HepG2 (cell line): Measurements from ENCODE around the gene SEMA3B. TPM values are rescaled to one million over a fixed set of nuclear protein-coding genes. Genes with fewer than 3 reads are reported as not detected.

Source experiments
- ATAC-seq: fragments of 200-7000 bp; cut with Tn5 transposase; 3 replicates; pipeline ENCODE4 v1.9.1; 2020; ENCODE audit warnings: mild to moderate bottlenecking, moderate library complexity
- BruUV-seq: library from RNA; stranded (reverse); fragments of 400-500 nt; replicated peaks from 2 replicates; lab custom pipeline; 2021; lab: Mats Ljungman, UMichigan
- CTCF ChIA-PET: fragments of 300-600 bp; formaldehyde crosslinking; extraction: SDS; loops from one replicate; lab custom pipeline; 2021; ENCODE audit warnings: low total read pairs, inconsistent platforms, low intra/inter-chr PET ratio; lab: Yijun Ruan, JAX
- POLR2A ChIA-PET: fragments of 350-600 bp; sonication (Branson Sonifier 250); formaldehyde crosslinking; loops from one replicate; lab custom pipeline; 2020; ENCODE audit warnings: antibody characterized with exemption, inconsistent platforms; lab: Yijun Ruan, JAX
- DNase-seq: peaks from one replicate; pipeline ENCODE4 v3.0.0-alpha.2; 2015; ENCODE audit warnings: low spot score
- FAIRE-seq: peaks from 3 replicates; lab custom pipeline; 2011; peaks lifted over from hg19 to GRCh38; lab: Jason Lieb, UNC
- H2AFZ ChIP-seq: one replicate; pipeline ENCODE4 v1.6.1; 2011; ENCODE audit warnings: low read length, inconsistent platforms
- H3K27ac ChIP-seq: fragments of 300-600 bp; 3 replicates; pipeline ENCODE4 v1.8.0; 2011; ENCODE audit warnings: mixed run types, mild to moderate bottlenecking, mixed read lengths, low read length, inconsistent platforms; ENCODE audit not compliant: insufficient read depth; ENCODE audit errors: extremely low read length
- H3K27me3 ChIP-seq, 2 experiments: fragments of 200-600 bp in 1 of 2; 2 replicates in 1 of 2; 3 replicates in 1 of 2; pipeline versions ENCODE4 v1.6.0 to v1.8.0; 2011; ENCODE audit warnings: low read length in 2 of 2, mild to moderate bottlenecking in 2 of 2, moderate library complexity in 2 of 2, inconsistent platforms in 1 of 2; ENCODE audit not compliant: insufficient read depth in 2 of 2, control insufficient read depth in 1 of 2
- H3K36me3 ChIP-seq, 2 experiments: fragments of 200-600 bp in 1 of 2; replicated peaks in 1 of 2; 2 replicates in 1 of 2; 3 replicates in 1 of 2; pipeline versions ENCODE4 v1.5.1 to v1.8.0; 2011; ENCODE audit warnings: low read length in 2 of 2, inconsistent platforms in 1 of 2; ENCODE audit not compliant: insufficient read depth in 2 of 2, control insufficient read depth in 1 of 2
- H3K4me1 ChIP-seq: 2 replicates; pipeline ENCODE4 v1.5.1; 2012; ENCODE audit warnings: low read length, inconsistent platforms; ENCODE audit not compliant: insufficient read depth
- H3K4me2 ChIP-seq: 2 replicates; pipeline ENCODE4 v1.6.0; 2011; ENCODE audit warnings: low read depth, low read length, inconsistent platforms
- H3K4me3 ChIP-seq, 3 experiments: fragments of 200-600 bp in 1 of 3; sonication (generic), shearing (Covaris generic) in 1 of 3; replicated peaks in 1 of 3; 2 replicates each; pipeline ENCODE4 v1.5.1; 2011 to 2016; ENCODE audit warnings: low read length in 3 of 3, inconsistent platforms in 2 of 3, low read depth in 2 of 3, mild to moderate bottlenecking in 2 of 3, control low read depth in 1 of 3, mixed read lengths in 1 of 3; ENCODE audit not compliant: insufficient read depth in 1 of 3
- H3K79me2 ChIP-seq: one replicate; pipeline ENCODE4 v1.6.1; 2011; ENCODE audit warnings: low read length, inconsistent platforms; ENCODE audit not compliant: insufficient read depth
- H3K9ac ChIP-seq: 2 replicates; pipeline ENCODE4 v1.6.0; 2011; ENCODE audit warnings: mild to moderate bottlenecking, low read depth, low read length, inconsistent platforms; ENCODE audit not compliant: insufficient read depth
- H3K9me3 ChIP-seq: 2 replicates; pipeline ENCODE4 v1.5.1; 2012; ENCODE audit warnings: mild to moderate bottlenecking, low read length
- H4K20me1 ChIP-seq: 2 replicates; pipeline ENCODE4 v1.6.0; 2011; ENCODE audit warnings: inconsistent platforms, mild to moderate bottlenecking, low read length, moderate library complexity; ENCODE audit not compliant: insufficient read depth
- ADNP ChIP-seq: sonication (generic); formaldehyde crosslinking; IDR thresholded peaks from 2 replicates; pipeline ENCODE4 v1.4.0; 2020; ENCODE audit warnings: missing genetic modification reagents
- ARNTL ChIP-seq: sonication (generic); formaldehyde crosslinking; IDR thresholded peaks from 2 replicates; pipeline ENCODE4 v1.4.0; 2020; ENCODE audit warnings: mild to moderate bottlenecking, missing genetic modification reagents
- CBX1 ChIP-seq: IDR thresholded peaks from one replicate; pipeline ENCODE4 v1.6.1; 2016; ENCODE audit warnings: antibody characterized with exemption, low read depth
- CCAR2 ChIP-seq: fragments of 200-400 bp; formaldehyde crosslinking; optimal IDR thresholded peaks from 2 replicates; pipeline ENCODE3; 2018; ENCODE audit warnings: low read depth, mild to moderate bottlenecking, low read length, moderate library complexity
- ELF4 ChIP-seq: sonication (generic); formaldehyde crosslinking; IDR thresholded peaks from 2 replicates; pipeline ENCODE4 v1.5.0; 2020; ENCODE audit warnings: missing genetic modification reagents, mild to moderate bottlenecking, moderate library complexity, borderline replicate concordance
- FOXM1 ChIP-seq: sonication (generic); formaldehyde crosslinking; IDR thresholded peaks from 2 replicates; pipeline ENCODE4 v1.5.0; 2020; ENCODE audit warnings: missing genetic modification reagents
- GATAD1 ChIP-seq: IDR thresholded peaks from 2 replicates; pipeline ENCODE4 v1.6.1; 2016; ENCODE audit warnings: missing genetic modification reagents, missing compliant biosample characterization
- GMEB1 ChIP-seq: sonication (generic); formaldehyde crosslinking; IDR thresholded peaks from 2 replicates; pipeline ENCODE4 v1.5.1; 2020; ENCODE audit warnings: missing genetic modification reagents, mild to moderate bottlenecking, borderline replicate concordance
- KLF6 ChIP-seq: IDR thresholded peaks from 2 replicates; pipeline ENCODE4 v1.8.0; 2016; ENCODE audit warnings: missing biosample characterization, missing genetic modification reagents
- MIER2 ChIP-seq: IDR thresholded peaks from 2 replicates; pipeline ENCODE4 v1.6.1; 2016; ENCODE audit warnings: missing biosample characterization, missing genetic modification reagents
- NAIF1 ChIP-seq: sonication (generic); formaldehyde crosslinking; IDR thresholded peaks from 2 replicates; pipeline ENCODE4 v1.5.0; 2020; ENCODE audit warnings: mild to moderate bottlenecking, missing genetic modification reagents, borderline replicate concordance
- RFX3 ChIP-seq: IDR thresholded peaks from 2 replicates; pipeline ENCODE4 v1.6.1; 2016; ENCODE audit warnings: missing biosample characterization, missing genetic modification reagents
- SPEN ChIP-seq: sonication (generic); formaldehyde crosslinking; IDR thresholded peaks from 2 replicates; pipeline ENCODE4 v1.5.1; 2020; ENCODE audit warnings: low read depth, mild to moderate bottlenecking, missing genetic modification reagents
- TBP ChIP-seq: sonication (generic); formaldehyde crosslinking; IDR thresholded peaks from 2 replicates; pipeline ENCODE4 v1.5.0; 2020; ENCODE audit warnings: missing genetic modification reagents
- TFDP1 ChIP-seq: IDR thresholded peaks from 2 replicates; pipeline ENCODE4 v1.6.1; 2016; ENCODE audit warnings: missing compliant biosample characterization, missing genetic modification reagents, borderline replicate concordance
- TSC22D2 ChIP-seq: sonication (generic); formaldehyde crosslinking; IDR thresholded peaks from 2 replicates; pipeline ENCODE4 v1.5.1; 2020; ENCODE audit warnings: missing genetic modification reagents, mild to moderate bottlenecking, borderline replicate concordance
- ZNF275 ChIP-seq: sonication (generic); formaldehyde crosslinking; IDR thresholded peaks from 2 replicates; pipeline ENCODE4 v1.8.0; 2022; ENCODE audit warnings: missing genetic modification reagents, mild to moderate bottlenecking, inconsistent platforms, borderline replicate concordance
- ZNF276 ChIP-seq: sonication (generic); formaldehyde crosslinking; IDR thresholded peaks from 2 replicates; pipeline ENCODE4 v1.4.0; 2020; ENCODE audit warnings: mild to moderate bottlenecking, low read depth, missing genetic modification reagents
- ZNF605 ChIP-seq: sonication (generic); formaldehyde crosslinking; IDR thresholded peaks from 2 replicates; pipeline ENCODE4 v1.8.0; 2022; ENCODE audit warnings: mild to moderate bottlenecking, missing genetic modification reagents
- WGBS: methylation state at CpG from one replicate; pipeline ENCODE4 v1.1.6; 2017; ENCODE audit warnings: low lambda C conversion rate; 5-methylcytosine and 5-hydroxymethylcytosine counted together
- in situ Hi-C: cut with HindIII; loops from 2 replicates; pipeline ENCODE4 v1.10.0; 2017; ENCODE audit warnings: low pct_unique_long_range_greater_than_20kb; ENCODE audit not compliant: extremely low pct_ligation_motif_present
- intact Hi-C: fragments of 100-400 bp; cut with micrococcal nuclease; formaldehyde crosslinking; loops from one replicate; pipeline ENCODE4 v1.10.0; 2022; ENCODE audit not compliant: unreplicated experiment
- polyA plus RNA-seq, 8 experiments: library from polyadenylated mRNA; depleted of rRNA in 3 of 8; stranded (reverse) in 7 of 8; unstranded in 1 of 8; fragments of >200 nt; fragmentation: Illumina TruSeq in 4 of 8; extraction: Trizol in 4 of 8; gene quantifications; 2 replicates each; pipeline versions ENCODE4 v1.2.1 to v1.2.3, GENCODE V29; 2011 to 2016; ENCODE audit warnings: low read depth in 4 of 8, missing spikeins in 1 of 8, mixed read lengths in 1 of 8; ENCODE audit not compliant: insufficient read depth in 1 of 8
- total RNA-seq, 5 experiments: library from RNA; depleted of rRNA; stranded (reverse); fragments of >200 nt; fragmentation: Illumina TruSeq; extraction: Trizol; gene quantifications; 2 replicates each; pipeline ENCODE4 v1.2.3, GENCODE V29; 2016; ENCODE audit warnings: low read depth in 1 of 5

The SEMA3B gene
- total and polyA plus RNA-seq, 2 of the 13 experiments (the other 11 are each of a cell fraction or from before 2014, with no cell fraction given), result 93.2 to 158 TPM

GRCh38 chr3:50320853-50321335 is 51.9 kb downstream of the SEMA3B start:
- Histone ChIP-seq H4K20me1 (no peaks in the 10 kb centered on the region), H3K9ac (peak overlapping the region; percentile 99), H3K9me3 (no peaks in the 10 kb centered on the region), H3K79me2 (peaks cover 25% of the 10 kb centered on the region), H3K27ac (peak overlapping the region; percentile 100), H3K4me3 (peak overlapping the region; percentile 81 to 91 (median 85)), H3K36me3 (peaks cover 15 to 40% of the 10 kb centered on the region in 2 experiments), H2AFZ (no peak overlapping the region), H3K27me3 (no peaks in the 10 kb centered on the region; a peak in 1 of 5 replicates), H3K4me1 (peaks cover 78% of the 10 kb centered on the region), H3K4me2 (peak overlapping the region; percentile 94)
- intact Hi-C loops (loop anchor here (1.0 kb wide), 1 partner anchor 22 kb away; the partner anchor contains the start of genes HYAL3 and NAA80), in situ Hi-C loops (loop anchor here (5.0 kb wide), 1 partner anchor 59 kb away; no protein-coding TSS in a partner anchor)
- ChIA-PET CTCF (interaction anchor here (0.9 to 2.3 kb wide), 3 partner anchors 18 to 94 kb away, joined by 3 to 15 read pairs (median 3); partner anchors contain the start of genes HYAL1, HYAL3 and NAA80), POLR2A (interaction anchor here (0.6 to 13.0 kb wide), 14 partner anchors 12 to 118 kb away, joined by 3 to 222 read pairs (median 8); partner anchors contain the start of genes GNAI2, HYAL1, HYAL3 and IFRD2)
- DNase-seq (peak; percentile 58), ATAC-seq (peak; percentile 42), FAIRE-seq (no peak)
- WGBS, result 0% methylated on average over 6 of the region's 45 CpGs
- BruUV-seq, result no TSS peak
- TF ChIP-seq GMEB1 (no peak), ELF4 (CRISPR knock-in tag) (no peak), ADNP (no peak), RFX3 (CRISPR knock-in tag) (no peak), TBP (CRISPR knock-in tag) (no peak), CBX1 (no peak), ZNF276 (CRISPR knock-in tag) (0 out of 2 replicates have a peak, but pooled peaks have one; percentile 51), TFDP1 (CRISPR knock-in tag) (peak; percentile 21; the same call in 1 of the 2 replicates), ZNF605 (CRISPR knock-in tag) (no peak), CCAR2 (no peak), MIER2 (CRISPR knock-in tag) (no peak), ARNTL (CRISPR knock-in tag) (peak; percentile 51), KLF6 (CRISPR knock-in tag) (peak; percentile 39; the same call in 1 of the 2 replicates), NAIF1 (CRISPR knock-in tag) (no peak), SPEN (CRISPR knock-in tag) (0 out of 2 replicates have a peak, but pooled peaks have one; percentile 43), GATAD1 (CRISPR knock-in tag) (no peak), ZNF275 (0 out of 2 replicates have a peak, but pooled peaks have one; percentile 9), TSC22D2 (CRISPR knock-in tag) (no peak), FOXM1 (no peak)
